Gastrocnemius medialis (tissue), 4 donors: ENCODE data around the gene PERCC1. TPM values are rescaled to one million over a fixed set of nuclear protein-coding genes. Genes with fewer than 3 reads are reported as not detected.

Source experiments
- ATAC-seq, 2 donors: fragments of 150-250 bp; one replicate each; pipeline ENCODE4 v1.9.1; 2016
- DNase-seq, 2 donors: peaks; one replicate each; pipeline ENCODE4 v3.0.0-alpha.2; 2019
- H3K27ac ChIP-seq, 4 donors: fragments of 200-600 bp; sonication (generic); 1 replicate in 1 of 4; 2 replicates in 3 of 4; pipeline ENCODE4 v1.5.1; 2016 to 2018; ENCODE audit warnings: mild to moderate bottlenecking in 2 of 4, moderate library complexity in 1 of 4
- H3K27me3 ChIP-seq, 3 donors: fragments of 200-600 bp; sonication (generic) in 2 of 3; 1 replicate in 1 of 3; 2 replicates in 2 of 3; pipeline versions ENCODE4 v1.5.1 to v1.6.0; 2016 to 2019; ENCODE audit warnings: mild to moderate bottlenecking in 1 of 3, moderate library complexity in 1 of 3
- H3K36me3 ChIP-seq, 2 donors: fragments of 200-600 bp; sonication (generic) in 1 of 2; one replicate each; pipeline ENCODE4 v1.5.1; 2017 to 2018
- H3K4me1 ChIP-seq, 2 donors: fragments of 200-600 bp; sonication (generic) in 1 of 2; one replicate each; pipeline ENCODE4 v1.5.1; 2016 to 2017; ENCODE audit warnings: mild to moderate bottlenecking in 2 of 2
- H3K4me3 ChIP-seq, 4 donors: fragments of 200-600 bp; sonication (generic) in 3 of 4; 1 replicate in 1 of 4; 2 replicates in 3 of 4; pipeline ENCODE4 v1.5.1; 2016 to 2019; ENCODE audit warnings: mild to moderate bottlenecking in 2 of 4
- H3K9me3 ChIP-seq, 3 donors: fragments of 200-600 bp; sonication (generic) in 2 of 3; 1 replicate in 1 of 3; 2 replicates in 2 of 3; pipeline ENCODE4 v1.5.1; 2016 to 2019
- CTCF ChIP-seq, 5 experiments: fragments of 450-650 bp in 3 of 5; fragments of 200-600 bp in 2 of 5; sonication (generic) in 2 of 5; IDR thresholded peaks in 4 of 5; conservative IDR thresholded peaks in 1 of 5; 1 replicate in 4 of 5; 2 replicates in 1 of 5; pipeline ENCODE4 v1.5.1; 2016 to 2019; ENCODE audit warnings: antibody characterized with exemption in 5 of 5, mild to moderate bottlenecking in 3 of 5, moderate library complexity in 3 of 5
- POLR2A ChIP-seq, 2 donors: fragments of 450-650 bp; IDR thresholded peaks; one replicate each; pipeline ENCODE4 v1.6.1; 2017; ENCODE audit warnings: antibody characterized with exemption in 2 of 2, mild to moderate bottlenecking in 2 of 2, moderate library complexity in 2 of 2
- in situ Hi-C, 4 donors: fragments of 200-750 bp; cut with MboI; loops; one replicate each; pipeline versions ENCODE4 v1.15.0 to v1.8.0; 2017; ENCODE audit warnings: low sequenced_read_pairs in 4 of 4
- intact Hi-C: fragments of 100-400 bp; cut with DNase I; formaldehyde crosslinking; loops from one replicate; pipeline ENCODE4 v1.15.1; 2023; ENCODE audit warnings: low total_unique reads
- total RNA-seq, 4 donors: library from RNA; depleted of rRNA; stranded (reverse); fragments of >200 nt; gene quantifications; one replicate each; pipeline versions ENCODE4 v1.1.0 to v1.2.3, GENCODE V29; 2016

PERCC1 gene
- total RNA-seq, 4 donors from 2014 or later: not detected

DNA sequence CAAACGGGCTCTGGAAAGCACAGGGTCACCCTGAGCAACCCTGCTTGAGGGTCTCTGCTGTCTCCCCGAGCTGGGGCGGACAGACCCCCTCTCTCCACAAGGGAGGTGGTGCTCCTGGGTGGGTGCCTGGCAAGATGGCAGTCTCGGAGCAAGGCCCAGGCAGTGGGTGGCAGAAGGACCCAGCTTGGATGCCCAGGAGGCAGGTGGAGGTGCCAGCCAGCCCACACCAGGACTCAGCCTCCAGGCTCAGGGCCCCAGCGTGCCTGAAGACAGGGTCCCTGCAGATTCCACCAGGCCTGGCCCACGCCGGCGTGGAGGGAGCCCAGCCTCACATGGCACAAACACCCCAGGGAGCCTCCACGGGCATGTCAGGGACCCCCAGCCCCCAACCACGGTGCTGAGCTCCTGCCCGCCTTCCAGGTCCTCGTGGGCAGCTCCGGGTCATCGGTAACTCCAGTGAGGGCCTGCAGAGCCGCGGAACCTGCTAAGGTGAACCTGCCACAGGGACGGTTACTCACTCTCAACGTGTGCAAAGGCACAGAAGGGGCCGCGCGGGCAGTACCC is 37.2 kb upstream of the PERCC1 start:
- Histone ChIP-seq H3K27ac (no peak overlapping the region), H3K4me3 (no peak overlapping the region), H3K36me3 (peaks cover 0 to 42% of the 10 kb centered on the region in 2 donors), H3K9me3 (no peaks in the 10 kb centered on the region), H3K27me3 (no peaks in the 10 kb centered on the region), H3K4me1 (no peaks in the 10 kb centered on the region)
- in situ Hi-C loops: no loop called here
- no peak for DNase-seq
- intact Hi-C loops: no loop called here
- ATAC-seq: no peak
- TF ChIP-seq CTCF (IDR thresholded peaks at IDR 0.05 in 4 of 5, conservative IDR thresholded peaks at IDR 0.05 in 1 of 5) (no peak), POLR2A (IDR thresholded peaks at IDR 0.05) (no peak)

DNA sequence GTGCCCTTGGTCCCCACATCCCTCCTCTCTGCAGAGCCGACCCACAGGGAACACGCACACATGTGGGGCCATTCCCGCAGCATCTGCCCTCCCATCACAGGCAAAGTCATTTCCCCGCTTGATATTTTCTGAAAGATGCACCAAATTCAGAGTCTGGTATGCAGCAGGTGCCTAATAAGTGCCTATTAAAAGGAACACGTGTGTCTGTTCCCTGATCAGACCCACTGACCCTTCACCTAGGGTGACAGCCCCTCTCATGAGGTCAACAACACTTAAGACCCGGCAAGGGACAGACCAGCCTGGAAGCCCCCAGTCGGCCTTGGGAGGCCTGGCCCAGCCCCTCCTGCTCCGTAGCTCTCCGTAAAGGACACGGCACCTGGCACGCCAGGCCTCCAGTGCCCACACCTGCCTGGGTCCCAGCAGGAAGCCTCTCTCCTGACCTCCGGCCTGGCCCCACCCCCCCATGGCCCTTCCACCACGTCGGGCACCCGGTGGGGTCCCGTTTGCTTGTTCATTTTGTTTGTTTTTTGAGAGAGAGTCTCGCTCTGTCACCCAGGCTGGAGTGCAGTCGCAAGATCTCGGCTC is 36.4 kb upstream of the PERCC1 start:
- in situ Hi-C loops (no loop called here), intact Hi-C loops (no loop called here)
- no peaks in the 10 kb centered on the region for H3K9me3 ChIP-seq
- no peak overlapping the region for H3K4me3 ChIP-seq
- H3K27ac ChIP-seq: no peak overlapping the region
- no peaks in the 10 kb centered on the region for H3K4me1 ChIP-seq
- peaks cover 0 to 48% of the 10 kb centered on the region in 2 donors for H3K36me3 ChIP-seq
- DNase-seq (no peak), ATAC-seq (no peak)
- TF ChIP-seq POLR2A (IDR thresholded peaks at IDR 0.05): no peak
- no peak for TF ChIP-seq CTCF (IDR thresholded peaks at IDR 0.05 in 4 of 5, conservative IDR thresholded peaks at IDR 0.05 in 1 of 5)
- H3K27me3 ChIP-seq: no peaks in the 10 kb centered on the region

DNA sequence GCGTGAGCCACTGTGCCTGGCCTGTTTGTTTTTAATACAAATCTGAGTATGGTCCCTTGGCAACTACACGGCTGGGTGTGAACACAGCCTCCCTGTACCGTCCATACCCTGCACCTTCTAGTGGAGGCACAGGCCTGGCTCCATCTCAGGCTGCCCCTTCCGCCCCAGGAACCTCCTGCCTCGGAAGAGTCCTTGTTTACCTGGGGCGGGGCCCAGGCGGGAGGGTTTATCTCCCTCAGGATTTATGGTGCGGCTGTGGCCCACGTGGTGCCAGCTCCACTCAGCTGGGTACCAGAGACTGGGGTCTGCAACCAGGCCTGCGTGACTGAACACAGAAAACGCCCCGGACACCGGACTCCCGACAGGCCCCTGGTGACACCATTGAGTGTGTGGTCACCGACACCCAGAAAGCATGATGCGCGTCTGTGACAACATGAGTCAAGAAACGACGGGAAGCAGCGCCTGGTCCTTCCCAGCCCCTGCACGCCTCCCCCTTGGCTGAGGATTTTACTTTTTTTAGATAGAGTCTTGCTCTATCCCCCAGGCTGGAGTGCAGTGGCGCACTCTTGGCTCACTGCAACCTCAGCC is 35.3 kb upstream of the PERCC1 start:
- TF ChIP-seq CTCF (IDR thresholded peaks at IDR 0.05 in 4 of 5, conservative IDR thresholded peaks at IDR 0.05 in 1 of 5): no peak
- no peak for TF ChIP-seq POLR2A (IDR thresholded peaks at IDR 0.05)
- in situ Hi-C loops: no loop called here
- Histone ChIP-seq H3K4me1 (no peaks in the 10 kb centered on the region), H3K4me3 (no peak overlapping the region), H3K9me3 (no peaks in the 10 kb centered on the region), H3K36me3 (peaks cover 0 to 44% of the 10 kb centered on the region in 2 donors), H3K27me3 (no peaks in the 10 kb centered on the region), H3K27ac (no peak overlapping the region)
- no peak for DNase-seq
- ATAC-seq: no peak
- intact Hi-C loops: no loop called here

GRCh38 chr16:1397779-1398178 is 33.1 kb upstream of the PERCC1 start:
- in situ Hi-C loops: no loop called here
- no peaks in the 10 kb centered on the region for H3K4me1 ChIP-seq
- intact Hi-C loops: no loop called here
- DNase-seq: no peak
- no peaks in the 10 kb centered on the region for H3K9me3 ChIP-seq
- H3K27ac ChIP-seq: no peak overlapping the region
- ATAC-seq: no peak
- H3K27me3 ChIP-seq: no peaks in the 10 kb centered on the region
- TF ChIP-seq CTCF (IDR thresholded peaks at IDR 0.05 in 4 of 5, conservative IDR thresholded peaks at IDR 0.05 in 1 of 5) (no peak), POLR2A (IDR thresholded peaks at IDR 0.05) (no peak)
- peaks cover 0 to 51% of the 10 kb centered on the region in 2 donors for H3K36me3 ChIP-seq
- H3K4me3 ChIP-seq: no peak overlapping the region
